GM23248 (cell line): ENCODE measurements around the gene CLEC16A.

Experiments used
- EZH2 ChIP-seq: fragments of 200-600 bp; sonication (generic); IDR thresholded peaks from 2 replicates; pipeline ENCODE4 v1.6.1; 2018; ENCODE audit warnings: antibody characterized with exemption, mild to moderate bottlenecking; ENCODE audit not compliant: insufficient read depth, poor library complexity, severe bottlenecking
- EZH2phosphoT487 ChIP-seq: fragments of 200-600 bp; sonication (generic); IDR thresholded peaks from 2 replicates; pipeline ENCODE4 v1.6.1; 2018; ENCODE audit warnings: antibody characterized with exemption, moderate library complexity, mild to moderate bottlenecking, low read depth; ENCODE audit not compliant: insufficient read depth

DNA sequence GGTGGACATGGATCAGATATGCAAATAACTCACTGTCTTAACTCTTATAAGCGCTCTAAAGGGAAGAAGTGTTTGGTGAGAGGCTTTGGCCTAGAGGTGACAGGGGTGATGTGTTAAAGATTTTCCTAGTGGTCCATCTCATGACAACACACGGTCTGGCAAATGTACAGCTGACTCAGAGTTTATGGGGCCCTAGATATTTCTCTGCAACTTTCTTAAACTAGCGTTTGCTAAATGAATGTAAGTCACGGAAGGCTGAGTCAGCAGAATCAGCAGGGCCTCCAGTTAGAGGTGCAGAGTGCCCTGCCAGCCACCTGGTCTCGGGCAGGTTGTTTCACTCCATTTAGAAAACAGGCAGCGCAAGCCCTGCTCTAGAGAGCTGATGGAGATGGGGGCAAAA is 40.1 kb downstream of the CLEC16A start:
- TF ChIP-seq EZH2 (no peak), EZH2phosphoT487 (no peak)
